Measurements from ENCODE around the gene HASPIN. TPM values are rescaled to one million over a fixed set of nuclear protein-coding genes. Genes with fewer than 3 reads are reported as not detected.

The HASPIN gene
- total and polyA plus RNA-seq, 2 of the 8 experiments (the other 6 are each of a cell fraction or from before 2014, with no cell fraction given) = 7.8 to 29.5 TPM

DNA sequence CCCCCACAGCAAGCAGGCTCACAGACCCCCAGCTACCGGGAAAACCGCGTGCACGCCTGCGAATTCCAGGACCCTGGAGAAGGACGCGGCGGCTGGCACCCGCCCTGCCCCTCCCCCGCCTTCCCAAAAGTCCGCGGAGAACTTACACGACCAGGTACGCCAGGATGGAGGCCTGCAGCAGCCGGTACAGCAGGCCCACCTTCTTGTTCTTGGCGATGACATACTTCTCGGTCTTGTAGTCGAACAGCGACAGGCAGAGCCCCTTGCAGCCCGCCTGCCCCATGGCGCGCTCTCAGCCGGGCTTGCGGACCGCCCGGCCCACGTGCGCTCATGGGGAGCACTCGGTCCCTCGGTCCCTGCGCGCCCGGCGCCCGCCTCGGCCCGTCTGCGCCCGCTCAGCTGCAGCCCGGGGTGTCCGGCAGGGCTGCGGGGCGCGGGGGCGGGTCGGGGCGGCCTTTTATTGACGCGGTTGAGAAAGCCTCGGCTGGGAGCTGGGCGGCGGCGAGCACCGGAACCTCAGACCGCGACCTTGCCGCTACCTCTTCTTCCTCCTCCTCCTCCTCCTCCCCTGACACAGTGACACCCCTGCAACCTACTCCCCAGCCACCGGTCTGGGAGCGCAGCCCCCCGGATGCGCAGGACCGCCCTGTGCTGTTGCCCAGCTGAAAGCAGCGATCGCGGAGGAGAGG, 27.8 kb upstream of the HASPIN start, which contains the start of gene P2RX5 (continued):
- no peak for TF ChIP-seq CTCF (IDR thresholded peaks at IDR 0.05; ENCODE audit: control extremely low read depth in 1 of 3, insufficient read depth in 1 of 3, low read depth in 1 of 3, low read length in 3 of 3)
- TF ChIP-seq RBBP5 (IDR thresholded peaks at IDR 0.05; ENCODE audit: borderline replicate concordance, low read depth, low read length) = 0 out of 2 replicates have a peak, but pooled peaks have one; percentile 34
- no peak for TF ChIP-seq GTF2F1 (IDR thresholded peaks at IDR 0.05; ENCODE audit: borderline replicate concordance, low read depth, low read length)
- TF ChIP-seq, protein P1, sequence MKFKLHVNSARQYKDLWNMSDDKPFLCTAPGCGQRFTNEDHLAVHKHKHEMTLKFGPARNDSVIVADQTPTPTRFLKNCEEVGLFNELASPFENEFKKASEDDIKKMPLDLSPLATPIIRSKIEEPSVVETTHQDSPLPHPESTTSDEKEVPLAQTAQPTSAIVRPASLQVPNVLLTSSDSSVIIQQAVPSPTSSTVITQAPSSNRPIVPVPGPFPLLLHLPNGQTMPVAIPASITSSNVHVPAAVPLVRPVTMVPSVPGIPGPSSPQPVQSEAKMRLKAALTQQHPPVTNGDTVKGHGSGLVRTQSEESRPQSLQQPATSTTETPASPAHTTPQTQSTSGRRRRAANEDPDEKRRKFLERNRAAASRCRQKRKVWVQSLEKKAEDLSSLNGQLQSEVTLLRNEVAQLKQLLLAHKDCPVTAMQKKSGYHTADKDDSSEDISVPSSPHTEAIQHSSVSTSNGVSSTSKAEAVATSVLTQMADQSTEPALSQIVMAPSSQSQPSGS (IDR thresholded peaks at IDR 0.05; ENCODE audit: low read length) = no peak
- TF ChIP-seq NRF1 (IDR thresholded peaks at IDR 0.05; ENCODE audit: low read depth, low read length) = no peak
- peak; percentile 69 for TF ChIP-seq SAP30 (IDR thresholded peaks at IDR 0.05; ENCODE audit: insufficient read depth, insufficient replicate concordance, low read length)
- TF ChIP-seq TCF12 (IDR thresholded peaks at IDR 0.05; ENCODE audit: low read depth, low read length) = no peak
- no peak for TF ChIP-seq GABPA (IDR thresholded peaks at IDR 0.05; ENCODE audit: borderline replicate concordance, insufficient read depth, low read length)
- no peak for TF ChIP-seq TBP (IDR thresholded peaks at IDR 0.05; ENCODE audit: low read depth, low read length)
- no peak for TF ChIP-seq TAF7 (optimal IDR thresholded peaks at IDR 0.05; ENCODE audit: borderline replicate concordance, low read depth, low read length)
- no peak for TF ChIP-seq YY1 (IDR thresholded peaks at IDR 0.05; ENCODE audit: low read depth, low read length)
- no peak for TF ChIP-seq POU5F1 (IDR thresholded peaks at IDR 0.05; ENCODE audit: low read depth, low read length)
- TF ChIP-seq TEAD4 (IDR thresholded peaks at IDR 0.05; ENCODE audit: low read depth, low read length) = peak; percentile 84
- no peak for TF ChIP-seq CBX5 (IDR thresholded peaks at IDR 0.05; ENCODE audit: low read depth, low read length)
- TF ChIP-seq PHF8 (conservative IDR thresholded peaks at IDR 0.05; ENCODE audit: low read depth, low read length) = no peak
- peak in 1 of 2 experiments; percentile 72; a peak in 2 of 4 replicates for TF ChIP-seq HDAC2 (IDR thresholded peaks at IDR 0.05; ENCODE audit: borderline replicate concordance in 1 of 2, low read depth in 2 of 2, low read length in 2 of 2)
- TF ChIP-seq POLR2A (IDR thresholded peaks at IDR 0.05; ENCODE audit: control extremely low read depth in 1 of 2, low read depth in 2 of 2, low read length in 2 of 2) = no peak
- no peak for TF ChIP-seq TAF1 (IDR thresholded peaks at IDR 0.05; ENCODE audit: low read depth, low read length)
- TF ChIP-seq RAD21 (IDR thresholded peaks at IDR 0.05 in 1 of 2, conservative IDR thresholded peaks at IDR 0.05 in 1 of 2; ENCODE audit: low read depth in 2 of 2, low read length in 2 of 2) = no peak
- no peak for TF ChIP-seq KDM5A (IDR thresholded peaks at IDR 0.05; ENCODE audit: low read length)

Data from H1 (cell line).